Vagina (tissue), 2 donors: Measurements from ENCODE around the gene METTL17. TPM values are rescaled to one million over a fixed set of nuclear protein-coding genes. Genes with fewer than 3 reads are reported as not detected.

Experiments used
- DNase-seq, 2 donors: peaks; one replicate each; pipeline ENCODE4 v3.0.0-alpha.2; 2017; ENCODE audit errors: extremely low spot score in 2 of 2
- H3K27ac ChIP-seq: fragments of 200-600 bp; sonication (generic); one replicate; pipeline ENCODE4 v1.5.1; 2019
- H3K27me3 ChIP-seq: fragments of 200-600 bp; sonication (generic); one replicate; pipeline ENCODE4 v1.5.1; 2019
- H3K36me3 ChIP-seq, 2 donors: fragments of 200-600 bp; sonication (generic); one replicate each; pipeline ENCODE4 v1.5.1; 2017 to 2019
- H3K4me1 ChIP-seq: fragments of 200-600 bp; sonication (generic); one replicate; pipeline ENCODE4 v1.5.1; 2019
- H3K4me3 ChIP-seq, 2 donors: fragments of 200-600 bp; sonication (generic); 1 replicate in 1 of 2; 2 replicates in 1 of 2; pipeline ENCODE4 v1.5.1; 2016 to 2019
- H3K9me3 ChIP-seq: fragments of 200-600 bp; sonication (generic); one replicate; pipeline ENCODE4 v1.5.1; 2019
- CTCF ChIP-seq, 3 experiments: fragments of 450-650 bp in 2 of 3; fragments of 200-600 bp in 1 of 3; sonication (generic) in 1 of 3; IDR thresholded peaks; one replicate each; pipeline ENCODE4 v1.5.1; 2017 to 2019; ENCODE audit warnings: antibody characterized with exemption in 3 of 3, mild to moderate bottlenecking in 2 of 3, moderate library complexity in 2 of 3
- POLR2A ChIP-seq, 2 donors: fragments of 450-650 bp; IDR thresholded peaks; one replicate each; pipeline ENCODE4 v1.6.1; 2017; ENCODE audit warnings: antibody characterized with exemption in 2 of 2, mild to moderate bottlenecking in 2 of 2, moderate library complexity in 2 of 2
- POLR2AphosphoS5 ChIP-seq, 2 donors: sonication (generic); formaldehyde crosslinking; IDR thresholded peaks; one replicate each; pipeline ENCODE4 v1.9.0; 2017; ENCODE audit warnings: antibody characterized with exemption in 2 of 2, mild to moderate bottlenecking in 2 of 2, low read depth in 1 of 2; ENCODE audit not compliant: insufficient read depth in 1 of 2
- intact Hi-C: fragments of 100-400 bp; cut with DNase I; formaldehyde crosslinking; loops from one replicate; pipeline ENCODE4 v1.15.1; 2023
- total RNA-seq: library from RNA; depleted of rRNA; stranded (reverse); fragments of >200 nt; gene quantifications from one replicate; pipeline ENCODE4 v1.2.3, GENCODE V29; 2016

The METTL17 gene
- total RNA-seq, 1 donor from 2014 or later, result 77.1 TPM

GRCh38 chr14:21023174-21023573 is 33.4 kb downstream of the METTL17 start:
- intact Hi-C loops, result no loop called here
- Histone ChIP-seq H3K4me3 (peak overlapping the region; percentile 72 to 96), H3K27me3 (no peaks in the 10 kb centered on the region), H3K4me1 (peaks cover 73% of the 10 kb centered on the region), H3K9me3 (no peaks in the 10 kb centered on the region), H3K36me3 (peaks cover 0 to 35% of the 10 kb centered on the region in 2 donors), H3K27ac (peak overlapping the region; percentile 99)
- DNase-seq, result no peak
- TF ChIP-seq POLR2A (IDR thresholded peaks at IDR 0.05) (no peak), CTCF (IDR thresholded peaks at IDR 0.05) (no peak), POLR2AphosphoS5 (IDR thresholded peaks at IDR 0.05; ENCODE audit: insufficient read depth in 1 of 2, low read depth in 1 of 2) (no peak)

GRCh38 chr14:21023817-21024584 is 34.2 kb downstream of the METTL17 start:
- Histone ChIP-seq H3K27ac (peak overlapping the region; percentile 99), H3K4me3 (peak overlapping the region; percentile 72 to 96), H3K27me3 (no peaks in the 10 kb centered on the region), H3K9me3 (no peaks in the 10 kb centered on the region), H3K4me1 (peaks cover 73% of the 10 kb centered on the region), H3K36me3 (peaks cover 0 to 27% of the 10 kb centered on the region in 2 donors)
- TF ChIP-seq CTCF (IDR thresholded peaks at IDR 0.05) (no peak), POLR2AphosphoS5 (IDR thresholded peaks at IDR 0.05; ENCODE audit: insufficient read depth in 1 of 2, low read depth in 1 of 2) (no peak), POLR2A (IDR thresholded peaks at IDR 0.05) (no peak)
- intact Hi-C loops, result no loop called here
- peak in 1 of 2 donors; percentile 84 for DNase-seq

GRCh38 chr14:21024585-21025370 is 35.0 kb downstream of the METTL17 start, which contains the start of gene NDRG2:
Gene NDRG2 (minus strand): TSS chr14:21025061. CDS start chr14:21023315, 1,746 bp downstream.
- peaks cover 0 to 19% of the 10 kb centered on the region in 2 donors for H3K36me3 ChIP-seq
- peak within 1 kb of the TSS; percentile 99 for H3K27ac ChIP-seq
- H3K4me1 ChIP-seq, result peaks cover 67% of the 10 kb centered on the region
- intact Hi-C loops, result loop anchor here (5.0 kb wide), 1 partner anchor 78 kb away; the partner anchor contains the start of gene TMEM253
- H3K9me3 ChIP-seq, result no peaks in the 10 kb centered on the region
- peak within 1 kb of the TSS; percentile 72 to 96 for H3K4me3 ChIP-seq
- peak in 1 of 2 donors; percentile 89 for TF ChIP-seq POLR2AphosphoS5 (IDR thresholded peaks at IDR 0.05; ENCODE audit: insufficient read depth in 1 of 2, low read depth in 1 of 2)
- peak; percentile 36 to 59 for TF ChIP-seq POLR2A (IDR thresholded peaks at IDR 0.05)
- TF ChIP-seq CTCF (IDR thresholded peaks at IDR 0.05), result peak in 1 of 3 experiments; percentile 27
- H3K27me3 ChIP-seq, result no peaks in the 10 kb centered on the region
- peak in 1 of 2 donors; percentile 89 for DNase-seq

GRCh38 chr14:21025371-21026273 is 35.8 kb downstream of the METTL17 start:
- intact Hi-C loops, result loop anchor here (5.0 kb wide), 1 partner anchor 77 kb away; the partner anchor contains the start of gene TMEM253
- Histone ChIP-seq H3K4me1 (peaks cover 62% of the 10 kb centered on the region), H3K4me3 (peak overlapping the region; percentile 72 to 96), H3K9me3 (no peaks in the 10 kb centered on the region), H3K36me3 (peaks cover 0 to 11% of the 10 kb centered on the region in 2 donors), H3K27me3 (no peaks in the 10 kb centered on the region), H3K27ac (peak overlapping the region; percentile 99)
- TF ChIP-seq POLR2AphosphoS5 (IDR thresholded peaks at IDR 0.05; ENCODE audit: insufficient read depth in 1 of 2, low read depth in 1 of 2) (peak in 1 of 2 donors; percentile 70), CTCF (IDR thresholded peaks at IDR 0.05) (no peak), POLR2A (IDR thresholded peaks at IDR 0.05) (no peak)
- peak in 1 of 2 donors; percentile 94 for DNase-seq
